ENCODE data around the gene TMED1.
"Not testable (repeated sequence)": the region's sequence is repeated elsewhere in the genome, so short reads cannot be mapped to it uniquely, and the experiment has no call there.

TMED1 gene, protein sequence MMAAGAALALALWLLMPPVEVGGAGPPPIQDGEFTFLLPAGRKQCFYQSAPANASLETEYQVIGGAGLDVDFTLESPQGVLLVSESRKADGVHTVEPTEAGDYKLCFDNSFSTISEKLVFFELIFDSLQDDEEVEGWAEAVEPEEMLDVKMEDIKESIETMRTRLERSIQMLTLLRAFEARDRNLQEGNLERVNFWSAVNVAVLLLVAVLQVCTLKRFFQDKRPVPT

GRCh38 chr19:10835754-10836478, at the start of gene TMED1:
Gene TMED1, minus strand, starts transcription at chr19:10836212. Its CDS starts 21 bp downstream, at chr19:10836191.
- DNase-seq (ENCODE audit: low read depth), result peak; percentile 100

DNA sequence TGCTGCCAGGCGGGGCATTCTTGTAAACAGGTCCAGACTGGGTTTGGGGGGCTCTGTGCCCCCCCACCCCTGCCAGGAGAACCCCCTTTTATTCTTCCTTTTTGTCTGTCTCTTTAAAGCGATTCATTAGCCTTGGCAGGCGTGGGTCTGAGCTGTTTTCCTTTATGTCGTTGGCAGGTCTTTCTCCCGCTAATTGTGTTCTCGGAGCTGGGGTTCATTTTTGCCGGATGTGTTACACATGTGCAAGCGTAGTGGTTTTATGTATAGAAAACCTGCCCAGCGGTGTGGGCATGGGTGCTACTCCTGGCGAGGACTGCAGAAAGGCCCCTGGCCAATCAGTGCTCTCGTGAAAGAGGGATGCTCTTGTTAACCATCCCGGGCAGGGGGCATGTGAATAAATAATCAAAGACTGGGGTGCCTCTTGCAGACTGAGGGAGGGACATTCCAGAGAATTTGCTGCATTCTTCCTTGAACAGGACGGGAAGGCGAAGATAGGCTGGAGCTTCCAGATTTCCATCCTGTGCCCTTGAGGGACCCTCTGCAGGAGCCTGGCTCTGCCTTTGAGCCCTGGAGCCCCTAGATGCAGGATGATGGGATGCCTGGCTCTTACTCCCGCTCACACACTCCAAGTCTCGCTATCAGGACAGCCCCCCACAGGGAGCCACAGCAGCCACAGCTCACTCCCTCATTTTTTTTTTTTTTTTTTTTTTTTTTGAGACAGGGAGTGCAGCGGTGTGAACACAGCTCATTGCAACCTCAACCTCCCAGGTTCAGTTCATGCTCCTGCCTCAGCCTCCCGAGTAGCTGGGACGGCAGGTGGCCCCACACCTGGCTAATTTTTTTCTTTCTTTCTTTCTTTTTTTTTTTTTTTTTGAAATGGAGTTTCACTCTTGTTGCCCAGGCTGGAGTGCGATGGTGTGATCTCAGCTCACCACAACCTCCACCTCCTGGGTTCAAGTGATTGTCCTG, 49.5 kb upstream of the TMED1 start:
- DNase-seq (ENCODE audit: low read depth), result no peak

DNA sequence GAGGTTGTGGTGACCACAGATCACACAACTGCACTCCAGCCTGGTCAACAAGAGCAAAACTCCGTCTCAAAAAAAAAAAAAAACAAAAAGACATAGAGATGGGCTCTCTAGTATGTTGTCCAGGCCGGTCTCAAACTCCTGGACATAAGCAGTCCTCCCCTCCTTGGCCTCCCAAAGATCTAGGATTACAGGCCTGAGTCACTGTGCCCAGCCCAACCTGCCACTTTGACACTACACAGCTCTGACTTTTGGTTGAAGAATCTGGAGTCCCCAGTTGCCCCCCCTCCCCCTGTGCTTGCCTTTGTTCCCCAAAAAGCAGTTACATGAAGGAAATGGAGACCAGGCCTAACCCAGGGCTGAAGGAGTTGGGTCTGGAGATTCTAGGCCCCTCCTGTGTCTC, 48.3 kb upstream of the TMED1 start:
- peak; percentile 55 for DNase-seq (ENCODE audit: low read depth)

- DNase-seq (ENCODE audit: low read depth), result no peak
These were observed 46.1 kb upstream of the TMED1 start for GRCh38 chr19:10882108-10882457.

DNA sequence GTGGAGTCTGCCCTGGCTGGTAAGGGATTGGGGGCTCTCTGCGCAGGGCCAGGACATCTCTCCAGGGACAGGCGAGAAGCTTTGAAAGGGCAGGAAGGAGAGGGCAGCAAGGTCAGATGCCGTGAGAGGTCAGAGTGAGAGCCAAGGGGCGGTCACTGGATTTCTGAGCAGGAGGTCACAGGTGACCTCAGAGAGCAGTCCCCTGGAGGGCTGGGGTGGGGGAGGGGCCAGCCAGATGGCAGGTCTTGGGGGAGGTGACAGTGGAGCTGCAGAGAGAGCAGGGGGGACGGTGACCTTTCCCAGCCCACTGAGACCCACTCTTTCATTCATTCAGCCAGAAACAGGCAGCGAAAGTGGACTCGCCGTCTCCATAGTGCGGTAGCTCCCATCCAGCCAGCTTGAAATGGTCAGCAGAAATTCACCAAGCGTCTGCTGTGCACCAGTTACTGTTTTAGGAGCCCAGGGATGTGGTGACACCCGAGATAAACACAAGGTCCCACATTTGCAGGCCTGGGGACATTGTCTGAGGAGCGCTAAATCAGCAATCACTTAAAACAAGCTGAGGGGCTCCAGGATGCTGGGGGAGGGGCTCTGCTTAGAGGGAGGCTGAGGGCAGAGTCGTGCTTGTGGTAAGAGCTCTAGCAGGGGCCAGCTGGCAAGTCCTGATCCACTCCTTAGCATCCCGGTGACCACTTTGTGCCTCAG, 45.5 kb upstream of the TMED1 start:
- no peak for DNase-seq (ENCODE audit: low read depth)

DNA sequence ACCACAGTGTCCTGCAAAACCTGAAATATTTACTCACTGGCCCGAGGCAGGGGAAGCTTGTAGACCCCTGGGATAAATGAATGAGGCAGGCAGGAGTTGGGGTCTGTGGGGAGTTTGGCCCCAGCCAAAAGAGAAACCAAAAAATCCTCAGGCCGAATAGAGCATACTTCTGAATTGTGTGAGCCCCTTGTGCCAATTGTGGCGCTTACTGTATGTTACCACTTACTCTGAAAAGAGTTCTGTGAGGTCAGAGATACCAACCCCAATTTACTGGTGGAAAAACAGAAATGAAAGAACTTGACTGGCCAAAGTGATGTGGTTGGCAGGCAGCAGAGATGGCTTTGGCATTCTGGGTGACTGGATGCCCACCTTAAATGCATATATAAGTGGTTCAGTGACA, 42.2 kb upstream of the TMED1 start:
- DNase-seq (ENCODE audit: low read depth), result no peak

DNA sequence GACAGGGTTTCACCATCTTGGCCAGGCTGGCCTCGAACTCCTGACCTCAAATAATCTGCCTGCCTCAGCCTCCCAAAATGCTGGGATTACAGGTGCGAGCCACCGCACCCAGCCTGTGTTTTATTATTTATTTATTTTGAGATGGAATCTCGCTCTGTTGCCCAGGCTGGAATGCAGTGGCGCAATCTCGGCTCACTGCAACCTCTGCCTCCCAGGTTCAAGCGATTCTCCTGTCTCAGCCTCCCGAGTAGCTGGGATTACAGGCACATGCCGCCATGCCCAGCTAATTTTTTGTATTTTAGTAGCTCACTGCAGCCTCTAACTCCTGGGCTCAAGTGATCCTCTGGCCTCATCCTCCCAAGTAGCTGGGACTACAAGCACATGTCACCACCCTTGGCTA, 41.6 kb upstream of the TMED1 start:
- DNase-seq (ENCODE audit: low read depth), result not testable (repeated sequence)

- DNase-seq (ENCODE audit: low read depth), result no peak
These were observed 40.6 kb upstream of the TMED1 start for GRCh38 chr19:10876459-10877240.

GRCh38 chr19:10874024-10874423, 38.0 kb upstream of the TMED1 start:
- no peak for DNase-seq (ENCODE audit: low read depth)

DNA sequence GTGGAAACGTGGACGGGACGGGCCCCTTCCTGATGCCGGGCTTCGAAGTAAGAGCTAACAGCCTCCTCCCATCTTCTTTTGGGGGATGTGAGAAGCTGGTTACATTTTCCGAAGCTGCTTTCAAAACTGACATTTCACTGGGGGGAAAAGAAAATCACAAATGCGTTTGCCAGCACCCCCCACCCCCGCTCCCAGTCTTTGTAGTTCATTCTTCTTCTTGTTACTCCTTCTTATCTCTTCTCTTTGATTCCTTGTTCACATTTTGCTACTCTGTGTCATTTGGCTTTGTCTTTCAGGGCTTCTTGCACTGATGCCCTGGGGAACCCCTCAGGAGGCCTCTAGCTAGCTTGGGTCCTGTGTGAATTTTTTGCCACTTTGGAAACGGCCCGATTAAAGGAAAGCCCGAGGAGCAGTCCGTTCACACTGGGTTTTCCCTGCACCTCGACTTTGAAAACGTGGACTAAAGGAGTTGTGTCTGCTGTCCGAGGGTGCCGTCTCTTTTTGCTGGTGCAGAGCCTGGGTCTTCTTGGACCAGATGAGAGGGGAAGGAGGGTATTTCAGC, 36.6 kb upstream of the TMED1 start:
- no peak for DNase-seq (ENCODE audit: low read depth)

DNA sequence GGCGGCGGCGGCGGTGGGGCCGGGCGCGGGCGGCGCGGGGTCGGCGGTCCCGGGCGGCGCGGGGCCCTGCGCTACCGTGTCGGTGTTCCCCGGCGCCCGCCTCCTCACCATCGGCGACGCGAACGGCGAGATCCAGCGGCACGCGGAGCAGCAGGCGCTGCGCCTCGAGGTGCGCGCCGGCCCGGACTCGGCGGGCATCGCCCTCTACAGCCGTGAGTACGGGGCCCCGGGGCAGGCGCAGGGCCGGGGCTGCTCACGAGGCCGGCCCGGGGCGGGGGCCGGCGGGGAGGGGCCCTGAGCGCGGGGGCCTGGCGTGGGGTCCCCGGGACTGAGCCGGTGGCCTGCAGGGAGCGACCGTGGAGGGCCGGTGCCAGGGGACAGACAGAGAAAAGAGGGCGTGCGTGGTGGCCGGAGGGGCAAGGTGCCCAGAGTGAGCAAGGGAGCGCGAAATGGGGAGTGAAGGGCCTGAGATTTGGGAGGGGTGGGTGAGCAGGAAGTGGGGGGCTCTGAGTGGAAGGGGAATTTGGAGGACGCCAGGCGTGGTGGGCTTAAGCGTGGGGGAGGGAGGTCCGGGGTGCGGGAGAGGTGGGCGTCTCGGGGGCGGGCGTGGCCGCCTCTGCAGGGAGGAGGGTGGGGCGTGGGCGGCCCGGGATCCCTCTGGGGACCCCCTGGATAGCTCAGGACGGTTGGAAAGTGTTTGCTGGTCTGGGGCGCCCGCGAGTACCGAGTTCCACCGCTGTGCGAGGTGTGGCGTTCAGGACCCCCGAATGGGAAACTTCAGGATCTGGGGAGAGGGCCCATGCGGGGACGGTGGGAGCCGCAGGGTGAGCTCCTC, 35.9 kb upstream of the TMED1 start:
- no peak for DNase-seq (ENCODE audit: low read depth)

- DNase-seq (ENCODE audit: low read depth), result peak; percentile 98
These were observed 35.1 kb upstream of the TMED1 start, which contains the start of gene CARM1 for GRCh38 chr19:10870955-10871603. Gene CARM1, plus strand, starts transcription at chr19:10871553. Its CDS starts 150 bp downstream, at chr19:10871703.

- DNase-seq (ENCODE audit: low read depth), result no peak
These were observed 34.5 kb upstream of the TMED1 start for GRCh38 chr19:10870501-10870954.

- DNase-seq (ENCODE audit: low read depth), result not testable (repeated sequence)
These were observed 33.9 kb upstream of the TMED1 start for GRCh38 chr19:10869872-10870311.

- no peak for DNase-seq (ENCODE audit: low read depth)
These were observed 33.0 kb upstream of the TMED1 start for GRCh38 chr19:10868872-10869547.

GRCh38 chr19:10866495-10866894, 30.5 kb upstream of the TMED1 start:
- no peak for DNase-seq (ENCODE audit: low read depth)

DNA sequence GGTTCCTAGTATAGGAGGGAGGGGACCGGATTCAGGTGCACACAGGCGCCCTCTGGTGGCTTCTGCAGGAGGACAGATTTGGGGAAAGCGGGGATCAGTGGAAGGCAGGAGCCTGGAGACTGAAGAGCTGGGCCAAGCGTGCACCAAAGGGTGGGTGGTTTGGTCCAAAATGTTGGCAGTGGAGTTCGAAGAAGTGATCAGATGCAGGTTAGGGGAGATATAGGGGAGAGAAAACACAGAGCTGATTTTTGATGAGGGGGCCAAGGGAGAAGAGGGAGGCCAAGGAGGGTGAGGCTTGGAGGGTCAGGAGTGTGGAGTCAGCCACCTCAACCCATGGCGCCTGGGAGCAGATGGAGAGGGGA, 28.5 kb upstream of the TMED1 start:
- peak; percentile 60 for DNase-seq (ENCODE audit: low read depth)

- peak; percentile 43 for DNase-seq (ENCODE audit: low read depth)
These were observed 27.2 kb upstream of the TMED1 start for GRCh38 chr19:10863107-10863717.
